Smooth muscle cell (in vitro differentiated cells): ENCODE data around the gene BBS12. TPM values are rescaled to one million over a fixed set of nuclear protein-coding genes. Genes with fewer than 3 reads are reported as not detected.
A peak's percentile ranks its signal among the peaks of the same experiment; 100 is the strongest.
"Not testable (repeated sequence)": the region's sequence is repeated elsewhere in the genome, so short reads cannot be mapped to it uniquely, and the experiment has no call there.

Experiments
- DNase-seq: peaks from one replicate; lab custom pipeline; 2025; ENCODE audit not compliant: unreplicated experiment; lab: John Stamatoyannopoulos, UW
- H2AFZ ChIP-seq: fragments of 200-600 bp; sonication (generic); 2 replicates; pipeline ENCODE4 v1.6.0; 2016; ENCODE audit warnings: antibody characterized with exemption, low read depth, mild to moderate bottlenecking
- H3F3A ChIP-seq: fragments of 200-600 bp; sonication (generic); 2 replicates; pipeline ENCODE4 v1.6.0; 2017; ENCODE audit warnings: antibody characterized with exemption, low read depth
- H3K27ac ChIP-seq: fragments of 200-600 bp; sonication (generic); 2 replicates; pipeline ENCODE4 v1.5.1; 2016; ENCODE audit warnings: low read depth, mild to moderate bottlenecking
- H3K27me3 ChIP-seq: fragments of 200-600 bp; sonication (generic); 2 replicates; pipeline ENCODE4 v1.6.1; 2016; ENCODE audit warnings: low read depth, mild to moderate bottlenecking
- H3K36me3 ChIP-seq: fragments of 200-600 bp; sonication (generic); 2 replicates; pipeline ENCODE4 v1.5.1; 2016; ENCODE audit warnings: low read depth
- H3K4me1 ChIP-seq: fragments of 200-600 bp; sonication (generic); 2 replicates; pipeline ENCODE4 v1.5.1; 2016; ENCODE audit warnings: low read depth
- H3K4me2 ChIP-seq: fragments of 200-600 bp; sonication (generic); 2 replicates; pipeline ENCODE4 v1.6.0; 2016; ENCODE audit warnings: mild to moderate bottlenecking
- H3K4me3 ChIP-seq: fragments of 200-600 bp; sonication (generic); 2 replicates; pipeline ENCODE4 v1.5.1; 2016; ENCODE audit warnings: mild to moderate bottlenecking
- H3K79me2 ChIP-seq: fragments of 200-600 bp; sonication (generic); 2 replicates; pipeline ENCODE4 v1.6.0; 2016; ENCODE audit warnings: low read depth, mild to moderate bottlenecking
- H3K9ac ChIP-seq: fragments of 200-600 bp; sonication (generic); 2 replicates; pipeline ENCODE4 v1.6.0; 2016; ENCODE audit warnings: low read depth
- H3K9me3 ChIP-seq: fragments of 200-600 bp; sonication (generic); replicated peaks from 2 replicates; pipeline ENCODE4 v1.5.1; 2016; ENCODE audit warnings: low read depth
- H4K20me1 ChIP-seq: fragments of 200-600 bp; sonication (generic); 2 replicates; pipeline ENCODE4 v1.6.0; 2016; ENCODE audit warnings: low read depth
- WGBS: methylation state at CpG from one replicate; pipeline ENCODE4 v1.1.7; 2016; ENCODE audit warnings: low lambda C conversion rate; 5-methylcytosine and 5-hydroxymethylcytosine counted together
- polyA plus RNA-seq: library from polyadenylated mRNA; unstranded; fragments of >200 nt; fragmentation: Nextera tagmentation; extraction: Ambion mirVana; gene quantifications from 2 replicates; pipeline ENCODE4 v1.2.1, GENCODE V29; 2016
- total RNA-seq: library from RNA; depleted of rRNA; stranded (reverse); fragments of >200 nt; gene quantifications from 2 replicates; pipeline ENCODE4 v1.2.3, GENCODE V29; 2014
- TF ChIP-seq, protein P1 (sequence below): fragments of 200-600 bp; sonication (generic); IDR thresholded peaks from 2 replicates; pipeline ENCODE4 v1.5.1; 2017; ENCODE audit warnings: borderline replicate concordance, mild to moderate bottlenecking, antibody characterized with exemption; ENCODE audit not compliant: insufficient read depth, poor library complexity, severe bottlenecking

BBS12 gene
- total and polyA plus RNA-seq, 2 experiments from 2014 or later: 3.6 to 3.7 TPM

DNA sequence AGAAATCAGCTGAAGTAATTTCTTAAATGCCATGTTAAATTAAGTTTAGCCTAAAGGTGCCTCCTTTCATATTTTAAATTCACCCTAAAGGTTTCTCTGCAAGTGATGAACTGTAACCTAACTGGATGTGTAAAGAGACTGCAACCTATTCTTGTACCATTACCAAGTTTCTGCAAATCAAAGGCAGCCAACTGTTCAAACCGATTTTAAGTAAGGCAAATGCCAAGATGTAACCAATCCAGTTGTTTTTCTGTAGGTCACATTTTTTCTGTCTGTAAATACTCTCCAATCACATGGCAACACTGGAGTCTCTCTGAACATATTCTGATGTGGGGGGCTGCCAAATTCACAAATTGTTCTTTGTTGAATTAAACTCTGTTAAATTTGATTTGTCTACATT, 51.8 kb downstream of the BBS12 start:
- Histone ChIP-seq H3K9me3 (no peaks in the 10 kb centered on the region), H3K9ac (peak overlapping the region; percentile 22), H2AFZ (peak overlapping the region; percentile 34), H3K4me3 (no peak overlapping the region), H3K36me3 (no peaks in the 10 kb centered on the region), H3K27ac (peak overlapping the region; percentile 57), H3K79me2 (no peaks in the 10 kb centered on the region), H4K20me1 (no peaks in the 10 kb centered on the region), H3K27me3 (no peaks in the 10 kb centered on the region), H3F3A (no peaks in the 10 kb centered on the region), H3K4me1 (peaks cover 13% of the 10 kb centered on the region), H3K4me2 (no peak overlapping the region)
- DNase-seq: no peak
- TF ChIP-seq, protein P1, sequence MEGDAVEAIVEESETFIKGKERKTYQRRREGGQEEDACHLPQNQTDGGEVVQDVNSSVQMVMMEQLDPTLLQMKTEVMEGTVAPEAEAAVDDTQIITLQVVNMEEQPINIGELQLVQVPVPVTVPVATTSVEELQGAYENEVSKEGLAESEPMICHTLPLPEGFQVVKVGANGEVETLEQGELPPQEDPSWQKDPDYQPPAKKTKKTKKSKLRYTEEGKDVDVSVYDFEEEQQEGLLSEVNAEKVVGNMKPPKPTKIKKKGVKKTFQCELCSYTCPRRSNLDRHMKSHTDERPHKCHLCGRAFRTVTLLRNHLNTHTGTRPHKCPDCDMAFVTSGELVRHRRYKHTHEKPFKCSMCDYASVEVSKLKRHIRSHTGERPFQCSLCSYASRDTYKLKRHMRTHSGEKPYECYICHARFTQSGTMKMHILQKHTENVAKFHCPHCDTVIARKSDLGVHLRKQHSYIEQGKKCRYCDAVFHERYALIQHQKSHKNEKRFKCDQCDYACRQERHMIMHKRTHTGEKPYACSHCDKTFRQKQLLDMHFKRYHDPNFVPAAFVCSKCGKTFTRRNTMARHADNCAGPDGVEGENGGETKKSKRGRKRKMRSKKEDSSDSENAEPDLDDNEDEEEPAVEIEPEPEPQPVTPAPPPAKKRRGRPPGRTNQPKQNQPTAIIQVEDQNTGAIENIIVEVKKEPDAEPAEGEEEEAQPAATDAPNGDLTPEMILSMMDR: no peak
- WGBS: 11% methylated on average over 1 of the region's 1 CpG

DNA sequence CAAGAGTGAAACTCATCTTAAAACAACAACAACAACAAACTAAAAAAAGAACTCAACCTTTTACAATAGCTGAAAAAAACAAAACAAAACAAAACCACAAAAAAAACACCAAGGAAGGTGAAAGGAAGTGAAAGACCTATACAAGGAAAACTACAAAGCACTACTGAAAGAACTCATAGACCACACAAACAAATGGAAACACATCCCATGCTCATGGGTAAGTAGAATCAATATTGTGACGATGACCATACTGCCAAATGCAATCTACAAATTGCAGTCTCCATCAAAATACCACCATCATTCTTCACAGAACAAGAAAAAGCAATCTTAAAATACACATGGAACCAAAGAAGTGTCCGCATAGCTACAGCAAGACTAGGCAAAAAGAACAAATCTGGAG, 52.6 kb downstream of the BBS12 start:
- Histone ChIP-seq H3K9ac (no peak overlapping the region), H3K9me3 (no peaks in the 10 kb centered on the region), H3F3A (no peaks in the 10 kb centered on the region), H3K4me3 (no peak overlapping the region), H4K20me1 (no peaks in the 10 kb centered on the region), H3K79me2 (no peaks in the 10 kb centered on the region), H3K27ac (no peak overlapping the region), H3K27me3 (no peaks in the 10 kb centered on the region), H3K4me2 (no peak overlapping the region), H2AFZ (no peak overlapping the region), H3K4me1 (peaks cover 13% of the 10 kb centered on the region), H3K36me3 (no peaks in the 10 kb centered on the region)
- TF ChIP-seq, protein P1: no peak
- WGBS: 96% methylated on average over 2 of the region's 2 CpGs
- DNase-seq: no peak

DNA sequence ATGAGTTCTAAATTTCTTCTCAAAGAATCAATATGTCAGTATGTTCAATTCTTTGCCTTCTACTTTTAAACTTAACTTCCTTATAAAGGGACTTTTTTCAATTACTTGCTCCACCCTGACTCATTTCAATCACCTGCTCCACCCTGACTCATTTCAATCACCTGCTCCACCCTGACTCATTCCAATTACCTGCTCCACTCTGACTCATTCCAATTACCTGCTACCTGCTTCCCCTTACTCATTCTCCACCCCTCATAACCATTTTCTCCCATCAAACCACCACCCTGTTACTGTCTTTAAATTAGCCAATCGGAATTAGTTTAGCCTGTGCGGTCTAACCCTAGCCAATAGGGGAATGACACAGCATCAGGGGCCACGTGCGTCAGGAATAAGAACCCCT, 53.8 kb downstream of the BBS12 start:
- H3K9me3 ChIP-seq, H3K36me3 ChIP-seq, H3K9ac ChIP-seq, H3K4me3 ChIP-seq, H2AFZ ChIP-seq, H3K27me3 ChIP-seq, H4K20me1 ChIP-seq, H3K79me2 ChIP-seq, H3F3A ChIP-seq, H3K4me2 ChIP-seq, DNase-seq: not testable (repeated sequence)
- 90% methylated on average over 4 of the region's 4 CpGs for WGBS
- Histone ChIP-seq H3K4me1 (peaks cover 13% of the 10 kb centered on the region), H3K27ac (peak overlapping the region; percentile 55)

DNA sequence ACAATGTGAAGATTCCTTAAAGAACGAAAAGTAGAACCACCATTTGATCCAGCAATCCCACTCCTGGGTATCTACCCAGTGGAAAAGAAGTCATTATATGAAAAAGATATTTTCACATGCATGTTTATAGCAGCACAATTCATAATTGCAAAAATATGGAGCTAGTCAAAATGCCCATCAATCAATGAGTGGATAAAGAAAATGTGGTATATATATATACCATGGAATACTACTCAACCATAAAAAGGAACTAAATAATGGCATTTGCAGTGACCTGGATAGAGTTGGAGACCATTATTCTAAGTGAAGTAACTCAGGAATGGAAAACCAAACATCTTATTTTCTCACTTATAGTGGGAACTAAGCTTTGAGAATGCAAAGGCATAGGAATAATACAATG, 54.4 kb downstream of the BBS12 start:
- 96% methylated on average over 1 of the region's 1 CpG for WGBS
- H3K4me2 ChIP-seq, H3F3A ChIP-seq, H3K79me2 ChIP-seq, H3K9ac ChIP-seq, H3K9me3 ChIP-seq, DNase-seq, H3K36me3 ChIP-seq, H3K27ac ChIP-seq, H3K27me3 ChIP-seq, H2AFZ ChIP-seq, H3K4me3 ChIP-seq, H4K20me1 ChIP-seq: not testable (repeated sequence)
- H3K4me1 ChIP-seq: peaks cover 13% of the 10 kb centered on the region

DNA sequence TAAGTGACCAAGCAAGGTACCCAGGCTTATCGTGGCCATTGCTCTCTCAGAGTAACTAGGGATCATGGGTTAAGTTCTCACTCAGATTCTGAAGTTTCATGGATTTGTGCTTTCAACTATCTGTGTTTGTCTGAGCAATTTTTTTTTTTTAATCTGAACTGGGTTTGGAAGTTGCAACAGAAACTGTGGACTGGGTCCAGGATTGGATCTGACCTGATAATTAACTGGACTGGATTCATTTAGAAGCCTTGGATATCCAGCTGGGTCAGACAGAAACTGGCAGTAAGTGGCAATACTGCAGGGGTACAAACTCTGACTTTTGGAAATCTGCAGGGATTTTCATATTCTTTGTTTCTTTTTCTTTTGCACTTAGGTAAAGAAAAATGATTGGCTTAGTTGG, 55.4 kb downstream of the BBS12 start:
- Histone ChIP-seq H3K4me2 (no peak overlapping the region), H3K79me2 (no peaks in the 10 kb centered on the region), H3K4me3 (no peak overlapping the region), H3K9ac (no peak overlapping the region), H3K27me3 (no peaks in the 10 kb centered on the region), H2AFZ (no peak overlapping the region), H3K9me3 (no peaks in the 10 kb centered on the region), H3F3A (no peaks in the 10 kb centered on the region), H3K36me3 (no peaks in the 10 kb centered on the region), H4K20me1 (no peaks in the 10 kb centered on the region), H3K4me1 (peaks cover 13% of the 10 kb centered on the region), H3K27ac (no peak overlapping the region)
- TF ChIP-seq, protein P1: no peak
- no peak for DNase-seq
- 82% methylated on average over 1 of the region's 1 CpG for WGBS
